ENCODE measurements around the gene CMIP. TPM values are rescaled to one million over a fixed set of nuclear protein-coding genes. Genes with fewer than 3 reads are reported as not detected.

The CMIP gene
- polyA plus RNA-seq, 1 of the 3 experiments (the other 2 are of a cell fraction) = 5.4 TPM

DNA sequence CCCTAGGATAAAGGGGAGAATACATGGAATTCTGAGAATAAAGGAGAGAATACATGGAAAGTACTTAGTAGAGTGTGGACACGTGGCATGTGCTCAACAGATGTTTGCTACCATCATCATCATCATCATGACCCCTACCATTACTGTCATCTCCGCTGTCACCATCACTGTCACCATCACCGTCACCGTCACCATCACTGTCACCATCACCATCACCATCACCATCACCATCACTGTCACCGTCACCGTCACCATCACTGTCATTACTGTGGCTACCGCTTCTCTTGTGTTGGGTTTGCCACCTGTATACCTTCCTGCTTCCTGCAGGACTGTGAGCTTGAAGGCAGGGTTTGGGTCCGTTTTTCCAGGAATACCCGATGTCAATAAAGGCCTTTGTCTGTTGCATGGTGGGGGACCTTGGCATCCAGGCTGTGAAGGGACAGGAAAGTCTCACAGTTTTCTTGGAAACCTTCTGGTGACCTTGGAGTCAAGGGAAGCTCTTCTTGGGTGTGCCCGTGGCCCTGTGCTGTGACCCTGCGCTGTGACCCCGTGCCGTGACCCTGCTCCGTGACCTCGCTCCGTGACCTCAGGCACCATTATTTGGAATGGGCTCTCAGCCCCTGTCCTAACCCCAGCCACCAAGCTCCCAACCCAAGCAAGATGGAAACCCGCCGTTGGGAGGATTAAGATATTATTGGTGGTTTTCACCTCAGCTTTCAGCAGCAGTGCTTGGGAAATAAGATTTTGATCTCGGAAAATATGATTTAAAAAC lies 14.4 kb downstream of the CMIP start:
- WGBS (ENCODE audit: low lambda C conversion rate) = 93% methylated on average over 19 of the region's 19 CpGs
- H3F3A ChIP-seq (replicated peaks; ENCODE audit: insufficient read depth) = no peaks in the 10 kb centered on the region
- H3K9me3 ChIP-seq = no peaks in the 10 kb centered on the region
- peaks cover 0 to 5% of the 10 kb centered on the region in 2 experiments; a peak in 1 of 4 replicates for H3K4me1 ChIP-seq (ENCODE audit: control insufficient read depth in 1 of 2, insufficient read depth in 2 of 2, low read depth in 1 of 2, low read length in 1 of 2)
- H3K27me3 ChIP-seq (ENCODE audit: insufficient read depth) = no peaks in the 10 kb centered on the region
- peaks cover 34% of the 10 kb centered on the region for H4K20me1 ChIP-seq (ENCODE audit: insufficient read depth)
- TF ChIP-seq TEAD4 (IDR thresholded peaks at IDR 0.05; ENCODE audit: borderline replicate concordance, insufficient read depth) = no peak
- peaks cover 31% of the 10 kb centered on the region; the same call in 1 of the 2 replicates for H3K79me2 ChIP-seq (ENCODE audit: insufficient read depth)
- no peak overlapping the region for H3K4me3 ChIP-seq (ENCODE audit: low read depth in 2 of 2, low read length in 1 of 2)
- no peak overlapping the region for H2AFZ ChIP-seq (ENCODE audit: low read depth)
- H3K9ac ChIP-seq = no peak overlapping the region
- ChIA-PET CTCF (no interaction called here), POLR2A (interaction anchor here (0.6 kb wide), 1 partner anchor 33 kb away, joined by 3 read pairs; no protein-coding TSS in a partner anchor)
- H3K36me3 ChIP-seq (replicated peaks in 1 of 2; ENCODE audit: control insufficient read depth in 1 of 2, insufficient read depth in 2 of 2, low read length in 1 of 2) = no peaks in the 10 kb centered on the region
- no peaks in the 10 kb centered on the region for H3K9me2 ChIP-seq
- no peak overlapping the region for H3K27ac ChIP-seq (ENCODE audit: low read depth in 2 of 2, low read length in 1 of 2)
- H3K4me2 ChIP-seq = no peak overlapping the region
- no peak for DNase-seq

DNA sequence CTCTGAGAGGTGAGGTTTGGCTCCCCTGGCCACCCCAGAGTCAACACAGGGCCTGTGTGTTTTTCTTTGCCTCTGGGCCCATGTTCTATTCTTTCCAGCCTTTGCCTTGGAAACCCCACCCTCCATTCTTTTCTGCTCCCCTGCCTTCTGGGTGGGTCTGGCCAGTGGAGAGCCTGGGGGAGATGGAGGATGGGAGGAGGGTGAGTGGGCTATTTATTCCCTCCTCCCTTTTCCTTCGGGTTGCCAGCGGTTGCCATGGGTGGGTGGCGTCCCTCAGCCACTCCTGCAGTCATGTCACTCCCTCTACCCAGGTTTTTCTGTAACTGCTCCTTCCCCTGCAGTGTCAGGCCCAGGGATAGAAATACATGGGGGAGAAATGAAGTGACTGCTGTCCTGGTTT lies 15.5 kb downstream of the CMIP start:
- ChIA-PET POLR2A (no interaction called here), CTCF (no interaction called here)

More for the DNA sequence above, 15.5 kb downstream of the CMIP start:
- 89% methylated on average over 3 of the region's 3 CpGs for WGBS (ENCODE audit: low lambda C conversion rate)
- Histone ChIP-seq H4K20me1 (ENCODE audit: insufficient read depth) (peaks cover 41% of the 10 kb centered on the region), H2AFZ (ENCODE audit: low read depth) (no peak overlapping the region), H3K4me3 (ENCODE audit: low read depth in 2 of 2, low read length in 1 of 2) (no peak overlapping the region), H3K9ac (no peak overlapping the region), H3K79me2 (ENCODE audit: insufficient read depth) (peaks cover 33% of the 10 kb centered on the region), H3F3A (replicated peaks; ENCODE audit: insufficient read depth) (no peaks in the 10 kb centered on the region), H3K4me2 (no peak overlapping the region), H3K27me3 (ENCODE audit: insufficient read depth) (no peaks in the 10 kb centered on the region), H3K4me1 (ENCODE audit: control insufficient read depth in 1 of 2, insufficient read depth in 2 of 2, low read depth in 1 of 2, low read length in 1 of 2) (peaks cover 0 to 5% of the 10 kb centered on the region in 2 experiments; a peak in 1 of 4 replicates), H3K9me2 (no peaks in the 10 kb centered on the region), H3K27ac (ENCODE audit: low read depth in 2 of 2, low read length in 1 of 2) (no peak overlapping the region), H3K9me3 (no peaks in the 10 kb centered on the region), H3K36me3 (replicated peaks in 1 of 2; ENCODE audit: control insufficient read depth in 1 of 2, insufficient read depth in 2 of 2, low read length in 1 of 2) (no peaks in the 10 kb centered on the region)
- TF ChIP-seq SMC3 (IDR thresholded peaks at IDR 0.05; ENCODE audit: low read depth, low read length) = no peak
- TF ChIP-seq, protein P1, sequence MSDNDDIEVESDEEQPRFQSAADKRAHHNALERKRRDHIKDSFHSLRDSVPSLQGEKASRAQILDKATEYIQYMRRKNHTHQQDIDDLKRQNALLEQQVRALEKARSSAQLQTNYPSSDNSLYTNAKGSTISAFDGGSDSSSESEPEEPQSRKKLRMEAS (IDR thresholded peaks at IDR 0.05; ENCODE audit: low read depth) = no peak
- TF ChIP-seq, protein P2, sequence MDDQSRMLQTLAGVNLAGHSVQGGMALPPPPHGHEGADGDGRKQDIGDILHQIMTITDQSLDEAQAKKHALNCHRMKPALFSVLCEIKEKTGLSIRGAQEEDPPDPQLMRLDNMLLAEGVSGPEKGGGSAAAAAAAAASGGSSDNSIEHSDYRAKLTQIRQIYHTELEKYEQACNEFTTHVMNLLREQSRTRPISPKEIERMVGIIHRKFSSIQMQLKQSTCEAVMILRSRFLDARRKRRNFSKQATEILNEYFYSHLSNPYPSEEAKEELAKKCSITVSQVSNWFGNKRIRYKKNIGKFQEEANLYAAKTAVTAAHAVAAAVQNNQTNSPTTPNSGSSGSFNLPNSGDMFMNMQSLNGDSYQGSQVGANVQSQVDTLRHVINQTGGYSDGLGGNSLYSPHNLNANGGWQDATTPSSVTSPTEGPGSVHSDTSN (IDR thresholded peaks at IDR 0.05) = no peak
- no peak for TF ChIP-seq EP300 (IDR thresholded peaks at IDR 0.05; ENCODE audit: borderline replicate concordance in 1 of 2, low read depth in 1 of 2, low read length in 1 of 2)
- no peak for TF ChIP-seq FOXM1 (IDR thresholded peaks at IDR 0.05; ENCODE audit: low read depth)
- no peak for TF ChIP-seq FOSL2 (IDR thresholded peaks at IDR 0.05; ENCODE audit: borderline replicate concordance, low read depth)
- TF ChIP-seq, protein P3, sequence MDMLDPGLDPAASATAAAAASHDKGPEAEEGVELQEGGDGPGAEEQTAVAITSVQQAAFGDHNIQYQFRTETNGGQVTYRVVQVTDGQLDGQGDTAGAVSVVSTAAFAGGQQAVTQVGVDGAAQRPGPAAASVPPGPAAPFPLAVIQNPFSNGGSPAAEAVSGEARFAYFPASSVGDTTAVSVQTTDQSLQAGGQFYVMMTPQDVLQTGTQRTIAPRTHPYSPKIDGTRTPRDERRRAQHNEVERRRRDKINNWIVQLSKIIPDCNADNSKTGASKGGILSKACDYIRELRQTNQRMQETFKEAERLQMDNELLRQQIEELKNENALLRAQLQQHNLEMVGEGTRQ (IDR thresholded peaks at IDR 0.05; ENCODE audit: borderline replicate concordance, low read depth, low read length) = no peak
- no peak for TF ChIP-seq ELF1 (IDR thresholded peaks at IDR 0.05)
- DNase-seq = no peak

Measured in SK-N-SH (cell line).